Activated CD4-positive, alpha-beta T cell treated with anti-CD3 and anti-CD28 coated beads for 48 hours (primary cell): ENCODE results near the gene DBH.

ENCODE experiments used
- DNase-seq: peaks from one replicate; pipeline ENCODE4 v3.0.0-alpha.2; 2020

DBH gene

DNA sequence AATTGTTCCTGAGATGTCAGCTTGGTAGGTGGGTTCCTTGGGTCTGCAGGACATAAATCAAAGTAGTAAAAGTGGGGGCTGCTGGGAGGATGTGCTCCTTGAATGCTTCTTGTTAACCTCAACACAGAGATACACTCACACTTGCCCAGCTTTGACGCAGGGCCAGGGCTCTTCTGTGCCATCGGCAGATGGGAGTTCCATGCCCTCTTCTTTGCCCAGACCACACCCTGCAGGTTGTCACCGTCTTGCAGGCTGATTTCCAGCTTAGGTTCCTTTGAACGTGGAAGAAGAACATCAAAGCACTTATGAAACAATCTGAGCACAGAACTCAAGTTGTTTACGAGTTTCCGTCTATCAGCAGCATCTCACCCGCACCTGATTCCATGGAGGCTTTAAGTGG, 11.0 kb downstream of the DBH start:
- no peak for DNase-seq

DNA sequence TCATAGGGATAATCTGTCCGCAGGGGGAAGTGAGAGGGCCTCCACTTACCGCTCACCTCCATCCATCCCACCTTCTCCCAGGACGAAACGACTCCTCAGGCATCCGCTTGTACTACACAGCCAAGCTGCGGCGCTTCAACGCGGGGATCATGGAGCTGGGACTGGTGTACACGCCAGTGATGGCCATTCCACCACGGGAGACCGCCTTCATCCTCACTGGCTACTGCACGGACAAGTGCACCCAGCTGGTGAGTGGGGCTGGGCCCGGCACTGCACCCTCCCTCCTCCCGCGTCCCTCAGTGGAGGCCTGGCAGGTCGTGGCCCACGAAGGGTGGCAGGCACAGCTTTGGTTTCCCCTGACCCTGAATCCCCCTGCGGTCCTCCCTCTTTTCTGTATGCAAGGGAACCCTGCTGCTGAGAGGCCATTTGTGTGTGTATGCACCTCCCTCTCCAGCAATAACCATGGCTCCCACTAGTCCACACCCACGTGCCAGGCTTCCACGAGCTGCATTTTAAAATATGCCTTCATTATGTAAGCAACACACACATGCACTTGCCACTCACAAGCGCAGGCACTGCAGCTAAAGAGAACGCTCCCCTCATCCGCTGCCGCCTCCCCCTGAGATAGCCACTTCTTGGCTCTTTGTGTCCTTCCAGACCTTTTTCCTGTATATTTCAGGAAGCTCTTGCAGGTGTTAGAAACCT, 11.8 kb downstream of the DBH start:
- no peak for DNase-seq

DNA sequence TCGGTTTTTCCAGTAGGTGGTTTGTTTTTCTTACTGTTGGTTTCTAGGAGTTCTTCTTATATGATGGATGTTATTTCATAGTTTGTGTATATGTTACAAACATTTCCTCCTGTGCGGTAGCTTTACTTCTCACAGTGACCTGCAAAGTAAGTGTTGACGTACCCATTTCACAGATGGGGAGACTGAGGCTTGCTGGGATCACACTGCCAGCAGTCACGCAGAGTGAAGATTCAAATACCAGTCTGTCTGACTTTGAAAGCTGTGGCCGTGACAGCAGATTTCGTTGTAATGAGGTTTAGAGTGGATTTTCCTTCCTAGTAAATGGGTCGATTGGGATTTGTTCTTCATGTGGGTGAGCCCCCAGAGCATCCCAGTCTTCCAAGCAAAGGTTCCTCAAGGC, 13.0 kb downstream of the DBH start:
- DNase-seq, result no peak

DNA sequence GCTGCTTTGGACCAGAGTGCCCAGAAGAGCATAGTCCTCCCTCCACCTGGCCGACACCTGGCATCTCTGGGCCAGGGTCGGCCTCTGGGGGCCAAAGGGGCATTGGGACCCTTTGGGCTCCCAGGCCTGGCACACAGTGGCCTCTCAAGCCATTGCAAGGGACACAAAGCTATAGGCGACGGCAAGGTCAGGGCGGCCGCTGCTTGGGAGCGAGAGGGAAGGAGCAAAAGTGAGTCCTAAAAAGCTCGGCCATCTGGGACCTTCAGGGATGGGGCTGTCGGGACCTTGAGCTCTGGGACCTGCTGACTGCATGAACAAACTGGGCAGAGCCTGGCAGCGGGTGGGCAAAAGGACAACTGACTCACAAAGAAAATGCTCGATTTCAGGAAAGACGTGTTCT, 13.9 kb downstream of the DBH start:
- DNase-seq, result no peak

DNA sequence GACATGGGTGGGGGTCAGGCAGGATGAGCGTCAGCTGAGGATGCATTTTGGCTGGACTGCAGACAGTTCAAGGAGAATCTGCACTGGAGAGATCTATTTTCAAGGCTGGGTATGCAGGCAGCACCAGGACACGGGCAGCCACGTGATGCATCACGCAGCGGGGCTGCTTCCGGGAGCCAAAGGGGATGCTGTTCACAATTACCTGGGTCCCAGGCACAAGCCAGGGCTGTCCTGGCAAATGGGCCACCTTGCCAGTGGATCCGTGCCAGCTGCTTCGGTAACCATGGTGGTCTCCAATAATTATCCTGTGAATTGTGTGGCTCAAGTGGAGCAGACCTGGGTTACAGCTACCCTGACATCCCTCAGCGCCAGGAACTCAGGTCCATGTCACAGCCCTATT, 17.5 kb downstream of the DBH start:
- DNase-seq, result no peak

DNA sequence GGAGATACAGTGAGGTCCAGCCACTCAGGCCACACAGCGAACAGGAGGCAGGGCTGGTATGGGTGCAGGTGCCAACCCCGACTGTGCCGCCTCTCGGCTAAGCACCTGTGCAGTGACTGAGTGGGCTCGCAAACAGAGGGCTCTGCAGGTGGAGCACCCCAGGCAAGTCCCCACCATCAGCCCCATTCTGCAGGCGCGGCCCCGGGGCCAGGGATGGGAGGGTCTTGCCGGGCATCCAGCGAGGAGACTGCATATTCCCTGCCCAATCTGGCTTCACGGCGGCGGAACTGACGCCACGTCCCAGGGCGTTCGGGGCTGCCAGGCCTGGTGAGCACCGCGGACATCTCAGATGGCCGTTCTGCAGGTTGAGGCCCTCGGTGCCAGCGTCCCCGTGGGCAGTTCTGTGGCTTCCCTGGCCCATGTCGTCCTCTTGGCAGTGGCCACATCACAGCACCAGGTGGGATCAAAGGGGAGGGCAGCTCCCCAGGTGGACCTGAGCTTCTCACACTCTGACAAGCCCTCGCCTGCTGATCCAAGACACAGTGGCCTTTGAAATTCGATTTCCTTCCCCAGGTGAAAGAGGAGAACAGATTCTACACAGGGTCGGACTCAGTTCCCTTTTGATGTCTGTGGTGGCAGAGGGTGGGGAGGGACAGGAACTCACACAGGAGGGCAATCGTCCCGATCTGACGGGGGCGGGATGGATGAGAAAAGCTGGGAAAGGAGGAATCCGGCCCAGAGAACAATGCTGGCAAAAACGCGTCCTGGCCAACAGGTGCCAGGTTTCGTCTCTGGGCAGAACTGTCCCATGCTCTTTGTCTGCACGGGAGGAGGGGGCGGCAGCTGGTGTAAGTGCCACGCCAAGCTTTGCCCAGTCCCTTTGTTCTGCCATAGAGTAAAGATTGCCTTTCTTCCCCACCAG, 18.8 kb downstream of the DBH start:
- no peak for DNase-seq

DNA sequence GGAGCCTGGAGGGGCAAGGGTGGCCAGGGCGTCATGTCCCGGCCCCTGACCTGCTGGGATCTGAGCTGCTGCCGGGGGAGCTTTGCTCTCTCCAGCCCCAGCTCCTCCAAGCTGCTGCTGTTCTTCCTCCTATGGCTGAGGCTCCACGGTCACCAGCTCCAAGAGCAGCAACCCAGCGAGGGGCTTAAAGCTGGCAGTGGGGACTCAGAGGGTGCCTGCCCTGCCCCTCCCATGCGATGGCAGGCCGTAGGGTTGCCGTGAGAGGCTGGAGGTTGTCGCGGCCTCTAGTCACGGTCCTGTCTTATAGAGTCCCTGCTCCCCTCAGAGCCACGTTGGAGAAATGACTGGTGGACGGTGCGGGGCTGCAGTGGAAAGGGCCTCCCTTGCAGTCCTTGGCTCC, 19.5 kb downstream of the DBH start:
- no peak for DNase-seq

DNA sequence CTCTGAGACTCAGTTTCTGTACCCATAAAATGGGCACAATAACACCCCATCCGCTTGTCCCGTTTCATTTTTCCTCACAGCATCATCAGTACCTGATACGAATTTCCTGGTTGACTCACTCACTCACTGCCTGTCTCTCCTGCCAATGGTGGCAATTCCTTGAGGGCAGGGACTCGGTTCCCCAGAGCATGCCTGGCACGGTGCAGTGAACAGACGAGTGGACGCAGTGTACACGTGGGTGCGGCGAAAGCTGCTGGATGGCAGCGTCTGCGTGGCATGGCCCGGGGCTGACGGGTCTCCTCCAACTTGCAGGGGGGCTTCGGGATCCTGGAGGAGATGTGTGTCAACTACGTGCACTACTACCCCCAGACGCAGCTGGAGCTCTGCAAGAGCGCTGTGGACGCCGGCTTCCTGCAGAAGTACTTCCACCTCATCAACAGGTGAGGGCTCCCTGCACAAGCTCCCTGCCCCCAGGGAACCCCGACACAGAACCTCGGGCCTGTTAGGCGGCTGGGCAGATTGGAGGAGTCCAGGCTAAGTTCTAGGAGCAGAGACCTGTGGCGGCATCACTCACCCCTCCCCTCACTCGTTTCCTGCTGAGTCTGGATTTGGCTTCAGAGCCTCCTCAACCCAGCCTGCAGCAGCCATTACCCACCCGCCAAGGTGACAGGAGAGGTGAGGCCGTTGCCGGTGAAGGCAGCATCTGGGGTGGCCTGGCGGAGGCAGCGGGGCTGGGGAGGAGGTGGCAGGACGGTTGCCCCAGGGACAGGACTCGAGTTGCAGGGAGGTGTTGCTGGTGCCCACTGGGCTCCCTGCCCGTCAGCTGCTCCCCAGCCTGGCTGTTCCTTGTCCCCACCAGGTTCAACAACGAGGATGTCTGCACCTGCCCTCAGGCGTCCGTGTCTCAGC, 20.3 kb downstream of the DBH start:
- DNase-seq, result peak; percentile 45

DNA sequence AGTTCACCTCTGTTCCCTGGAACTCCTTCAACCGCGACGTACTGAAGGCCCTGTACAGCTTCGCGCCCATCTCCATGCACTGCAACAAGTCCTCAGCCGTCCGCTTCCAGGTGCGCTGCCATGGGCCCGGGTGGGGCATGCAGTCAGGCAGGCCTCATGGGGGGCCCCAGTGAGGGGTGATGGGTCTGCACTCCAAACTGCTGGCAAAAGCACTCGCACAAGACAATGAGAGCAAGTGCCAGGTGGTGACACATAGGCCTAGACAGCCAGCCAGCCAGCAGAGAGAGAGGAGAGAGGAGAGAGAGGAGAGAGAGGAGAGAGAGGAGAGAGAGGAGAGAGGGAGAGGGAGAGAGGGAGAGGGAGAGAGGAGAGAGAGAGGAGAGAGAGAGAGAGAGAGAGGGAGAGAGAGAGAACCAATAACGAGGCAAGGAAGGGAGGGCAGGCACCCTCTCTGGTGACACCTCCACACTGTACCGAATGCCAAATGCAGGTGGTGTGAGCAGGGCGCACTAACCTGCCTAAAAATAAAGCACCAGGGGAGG, 21.0 kb downstream of the DBH start:
- DNase-seq, result no peak

DNA sequence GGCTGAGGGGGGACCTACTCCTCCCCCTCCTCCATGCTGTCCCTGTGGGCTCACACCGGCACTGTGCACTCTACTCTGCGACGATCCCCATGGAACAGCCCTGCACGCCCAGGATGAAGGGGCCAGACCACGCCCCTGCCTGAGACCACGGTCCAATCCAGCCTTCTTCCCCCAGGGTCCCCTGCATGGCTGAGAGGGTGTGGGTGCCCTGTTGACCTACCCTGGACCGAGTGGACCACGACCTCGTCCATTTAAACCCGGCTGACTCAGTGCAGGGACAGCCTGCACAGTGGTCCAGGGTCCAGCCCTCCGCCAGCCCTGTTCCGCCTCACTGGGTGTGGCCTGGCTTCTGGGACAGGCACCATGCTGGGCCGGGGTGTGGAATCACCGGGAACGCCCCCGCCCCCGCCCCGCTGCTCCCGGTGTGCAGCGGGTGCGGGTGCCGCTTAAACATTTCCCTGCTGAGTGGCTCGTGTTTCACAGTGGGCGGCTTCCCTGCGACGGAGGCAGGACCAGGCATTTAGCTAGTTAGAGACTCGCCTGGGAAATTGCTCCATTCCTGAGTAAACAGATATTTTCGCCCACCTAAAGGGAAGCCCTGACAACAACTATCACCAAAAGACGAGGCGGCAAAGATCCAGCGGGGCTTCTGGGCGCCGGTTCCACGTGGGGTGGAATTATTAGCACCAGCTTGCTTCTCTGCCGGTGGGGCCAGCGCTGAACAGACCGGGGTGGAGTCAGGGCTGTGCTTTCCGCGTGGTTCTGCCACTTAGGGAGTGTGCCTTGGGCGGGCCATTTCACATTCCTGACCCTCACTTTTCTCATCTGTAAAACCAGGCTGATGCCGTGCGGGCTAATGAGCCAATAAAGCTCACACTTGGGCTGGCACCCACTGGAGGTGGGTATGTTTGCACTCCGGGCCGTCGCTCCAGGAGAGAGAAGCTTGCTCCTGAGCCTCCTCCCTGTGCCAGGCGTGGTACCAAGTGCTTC, 22.6 kb downstream of the DBH start:
- peak; percentile 32 for DNase-seq

DNA sequence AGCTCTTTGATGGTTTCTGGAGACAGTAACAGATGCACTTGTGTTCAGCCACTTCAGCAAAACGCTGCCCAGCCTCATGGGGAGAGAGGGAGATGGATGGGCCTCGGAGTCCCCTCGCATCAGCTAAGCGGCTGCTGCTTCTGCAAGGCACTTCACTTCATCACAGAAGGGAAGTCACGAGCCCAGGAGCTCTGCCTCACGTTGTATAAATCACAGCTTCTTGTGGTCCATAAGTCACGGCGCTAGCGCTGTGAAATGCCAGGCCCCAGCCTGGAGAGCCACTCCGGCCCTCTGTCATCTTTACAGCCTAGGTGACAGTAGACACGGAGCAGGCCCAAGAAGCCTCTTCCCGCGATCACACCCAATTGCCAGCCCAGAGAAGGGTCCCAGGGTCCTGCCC, 23.4 kb downstream of the DBH start:
- DNase-seq, result no peak

DNA sequence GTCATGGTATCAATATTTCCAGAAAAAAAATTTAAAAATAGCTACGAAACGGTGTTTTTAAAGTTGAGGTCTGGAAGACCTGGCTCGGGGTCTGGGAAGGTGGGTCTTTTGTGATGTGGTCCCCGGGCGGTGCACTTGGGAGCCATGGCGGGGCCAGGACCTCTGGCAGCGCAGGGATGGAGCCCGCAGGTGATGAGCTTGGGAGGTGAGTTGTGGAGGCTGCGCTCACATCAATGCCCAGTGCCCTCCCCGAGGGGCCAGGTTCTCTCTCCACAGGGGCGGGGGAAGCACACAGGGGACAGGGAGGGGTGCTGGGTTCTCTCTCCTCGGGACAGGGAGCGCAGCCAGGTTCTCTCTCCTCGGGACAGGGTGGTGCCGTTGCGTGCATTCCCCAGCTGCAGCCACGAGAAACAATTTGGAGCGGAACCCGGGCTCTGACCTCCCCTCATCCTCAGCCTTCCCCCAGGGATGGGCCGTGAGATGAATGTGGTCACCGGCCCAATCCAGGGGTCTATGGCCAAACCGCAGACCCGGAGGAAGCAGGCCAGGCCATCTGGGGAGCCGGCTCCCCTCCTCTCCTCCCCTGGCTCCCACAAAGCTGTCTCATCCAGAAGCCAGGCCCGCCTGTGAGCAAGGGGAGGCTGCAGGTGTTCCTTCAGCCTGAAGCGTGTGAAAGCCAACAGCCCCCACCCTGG, 25.8 kb downstream of the DBH start:
- no peak for DNase-seq

DNA sequence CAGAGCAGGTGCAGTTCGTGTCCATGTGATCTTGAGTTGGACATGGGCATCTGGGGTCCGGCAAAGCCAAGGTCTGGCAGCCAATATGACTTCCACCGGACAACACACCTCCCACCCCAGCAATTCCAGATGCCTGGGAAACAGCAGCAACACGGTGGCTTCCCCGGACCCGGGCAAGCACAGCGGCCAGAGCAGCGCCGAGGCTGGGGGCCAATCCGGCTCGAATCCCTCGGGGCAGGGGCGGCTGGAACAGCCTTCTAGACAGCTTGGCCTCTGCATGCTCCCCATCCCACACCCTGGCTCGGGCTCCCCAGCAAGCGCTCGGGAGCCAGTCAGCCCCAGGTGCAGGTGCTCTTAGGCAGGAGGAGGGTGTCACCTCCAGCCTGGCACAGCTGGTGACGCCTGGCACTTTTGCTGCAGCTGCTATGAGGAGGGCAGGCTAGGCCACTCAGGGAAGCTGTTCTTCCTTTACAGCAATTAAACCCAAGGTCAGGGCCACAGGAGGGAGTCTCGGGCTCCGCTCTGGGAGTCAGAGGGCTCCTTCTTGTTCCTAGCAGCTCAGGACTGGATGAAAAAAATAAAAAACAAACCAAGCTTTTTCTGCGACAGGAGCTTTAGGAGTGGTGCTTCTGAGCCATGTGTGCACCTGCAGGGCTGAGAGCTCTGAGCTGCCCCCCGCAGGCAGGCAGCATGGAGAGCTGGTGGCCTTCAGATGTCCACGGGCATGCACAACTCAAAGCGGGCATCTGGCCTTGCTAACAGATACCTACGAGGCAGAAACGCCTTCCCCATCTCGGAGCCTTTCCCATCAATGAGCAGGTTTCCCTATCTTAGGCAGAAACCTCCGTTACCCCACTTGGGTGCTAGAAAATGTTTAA, 28.2 kb downstream of the DBH start:
- DNase-seq, result no peak

DNA sequence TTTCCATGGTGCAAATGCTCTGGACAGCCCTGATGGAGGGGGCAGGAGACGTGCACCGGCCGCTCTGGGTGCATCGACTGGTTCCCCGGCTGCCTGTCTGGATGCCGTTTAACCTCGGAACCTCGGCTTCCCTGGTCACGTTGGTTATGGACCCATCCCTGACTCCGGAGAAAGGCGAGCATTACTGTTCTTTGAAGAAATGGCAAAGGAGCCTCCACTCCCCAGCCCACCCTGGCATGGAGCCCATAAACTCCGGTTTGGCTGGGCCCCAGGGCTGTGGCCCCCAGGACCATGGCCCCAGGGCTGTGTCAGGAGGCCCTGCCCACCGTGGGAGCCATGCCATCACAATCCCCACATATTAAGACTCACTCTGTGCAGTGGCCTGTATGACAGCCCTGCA, 28.9 kb downstream of the DBH start:
- DNase-seq, result no peak

DNA sequence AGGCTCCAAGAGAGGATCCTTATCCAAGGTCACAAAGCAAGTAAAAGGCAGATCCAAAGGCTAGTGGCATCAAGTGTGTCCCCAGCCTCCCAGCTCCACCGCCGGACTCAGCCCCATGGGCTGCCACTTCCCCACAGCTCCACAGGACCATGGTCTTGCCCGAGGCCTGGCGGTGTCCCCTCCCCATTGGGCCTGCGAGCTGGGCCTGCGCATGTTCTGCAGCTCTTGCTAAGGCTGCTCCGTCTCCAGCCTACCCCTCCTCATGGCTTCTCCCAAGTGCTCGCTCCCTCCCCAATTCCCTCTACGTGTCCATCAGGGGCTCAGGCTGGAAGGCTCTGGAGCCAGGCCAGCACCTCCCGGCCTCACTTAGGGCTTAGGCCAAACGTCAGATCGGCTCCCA, 29.4 kb downstream of the DBH start:
- no peak for DNase-seq

DNA sequence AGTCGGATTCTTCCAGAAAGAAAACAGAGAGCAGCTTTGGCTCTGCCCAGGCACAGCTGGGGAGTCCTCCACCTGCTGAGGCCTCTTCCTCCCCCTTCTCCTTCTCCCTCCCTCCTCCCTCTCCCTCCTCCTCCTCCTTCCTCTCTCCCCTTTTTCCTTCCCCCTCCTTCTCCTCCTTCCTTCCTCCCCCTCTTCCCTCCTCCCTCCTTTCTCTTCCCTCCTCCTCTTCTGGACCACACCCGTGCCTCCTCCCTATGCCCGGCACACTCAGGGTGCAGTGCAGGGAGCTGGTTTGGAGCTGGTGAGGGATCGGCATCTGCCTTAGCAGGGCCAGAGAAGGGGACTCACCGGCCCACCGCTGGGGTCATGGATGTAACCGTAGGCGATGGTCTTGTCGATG, 30.2 kb downstream of the DBH start:
- DNase-seq, result no peak

DNA sequence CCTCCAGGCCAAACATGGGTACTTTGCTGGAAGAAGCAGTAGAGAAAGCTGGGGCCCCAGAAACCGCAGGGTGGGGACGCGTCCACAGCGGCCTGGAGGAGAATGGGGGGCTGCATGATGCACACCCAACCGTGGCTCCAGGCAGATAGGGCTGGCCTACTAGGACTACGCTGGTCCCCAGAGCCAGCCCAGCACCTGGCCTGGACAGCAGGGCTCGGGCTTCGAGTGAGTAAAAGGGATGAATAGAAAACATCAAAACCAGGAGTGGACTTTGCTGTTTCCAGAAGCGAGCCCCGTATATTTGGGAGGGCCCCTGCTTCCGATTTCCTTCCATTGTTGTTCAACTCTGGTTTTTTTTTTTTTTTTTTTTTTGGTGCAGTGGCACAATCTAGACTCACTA, 30.7 kb downstream of the DBH start:
- DNase-seq, result no peak

DNA sequence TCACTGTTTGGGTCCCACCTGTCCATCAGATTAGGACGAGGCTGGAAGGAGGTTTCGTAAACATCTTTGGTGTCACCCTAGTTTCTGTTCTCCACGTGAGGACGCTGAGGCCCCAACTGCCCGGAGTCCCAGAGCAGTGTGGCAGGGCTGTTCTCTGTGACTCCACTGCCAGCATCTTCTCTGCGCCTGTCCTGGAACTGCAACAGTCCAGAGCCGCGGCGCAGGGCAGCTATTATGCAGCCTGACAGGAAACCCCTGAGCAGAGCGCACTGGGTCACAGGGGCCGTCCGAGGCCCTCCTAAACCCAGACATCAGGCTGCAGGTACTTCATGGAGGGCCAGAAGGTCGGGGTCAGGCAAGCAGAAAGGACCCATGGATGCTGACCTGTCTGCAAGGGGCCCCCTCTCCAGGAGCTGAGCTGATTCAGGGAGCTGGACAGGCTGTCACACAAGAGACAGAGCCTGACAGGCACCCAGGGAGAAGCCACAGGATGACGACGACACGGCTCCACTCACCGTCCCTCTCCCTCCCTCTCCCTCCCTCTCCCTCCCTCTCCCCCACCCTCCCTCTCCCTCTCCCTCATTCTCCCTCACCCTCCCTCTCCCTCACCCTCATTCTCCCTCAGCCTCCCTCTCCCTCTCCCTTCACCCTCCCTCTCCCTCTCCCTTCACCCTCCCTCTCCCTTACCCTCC, 31.7 kb downstream of the DBH start:
- DNase-seq, result no peak

DNA sequence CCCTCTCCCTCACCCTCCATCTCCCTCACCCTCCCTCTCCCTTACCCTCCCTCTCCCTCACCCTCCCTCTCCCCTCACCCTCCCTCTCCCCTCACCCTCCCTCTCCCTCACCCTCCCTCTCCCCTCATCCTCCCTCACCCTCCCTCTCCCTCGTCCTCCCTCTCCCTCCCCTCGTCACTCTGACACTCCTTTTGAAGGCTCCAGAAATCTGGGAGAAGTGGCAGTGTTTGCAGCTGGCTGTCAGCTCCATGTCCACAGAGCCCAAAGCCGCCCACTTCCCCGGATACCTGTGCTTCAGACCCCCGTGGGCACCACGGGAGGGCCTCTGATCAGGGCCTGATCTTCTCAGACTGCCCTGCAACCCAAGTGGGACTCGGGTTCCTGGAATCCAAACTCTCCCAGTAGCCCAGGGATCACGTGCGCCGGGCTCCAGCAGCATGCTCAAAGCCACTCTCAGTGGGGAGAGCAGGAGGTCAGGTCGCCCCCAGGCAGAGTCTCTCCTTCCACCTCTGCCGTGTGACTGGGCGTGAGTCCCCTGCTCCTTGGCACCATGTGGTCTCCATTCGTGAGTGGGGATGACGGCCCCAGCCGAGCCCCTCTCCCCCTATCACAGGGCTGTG, 33.1 kb downstream of the DBH start:
- no peak for DNase-seq
